GM23248 (cell line): ENCODE measurements around the gene SPATA46. TPM values are rescaled to one million over a fixed set of nuclear protein-coding genes. Genes with fewer than 3 reads are reported as not detected.

Experiments
- DNase-seq: peaks from one replicate; pipeline ENCODE4 v3.0.0-alpha.2; 2015
- H2AFZ ChIP-seq: fragments of 200-600 bp; sonication (generic); 2 replicates; pipeline ENCODE4 v1.6.1; 2016; ENCODE audit warnings: antibody characterized with exemption
- H3F3A ChIP-seq: fragments of 200-600 bp; sonication (generic); 2 replicates; pipeline ENCODE4 v1.6.1; 2016; ENCODE audit warnings: mild to moderate bottlenecking, antibody characterized with exemption, mixed run types; ENCODE audit not compliant: insufficient read depth
- H3K27ac ChIP-seq: fragments of 200-600 bp; sonication (generic); 2 replicates; pipeline ENCODE4 v1.5.1; 2016; ENCODE audit warnings: mild to moderate bottlenecking
- H3K27me3 ChIP-seq: fragments of 200-600 bp; sonication (generic); replicated peaks from 2 replicates; pipeline ENCODE4 v1.6.1; 2016; ENCODE audit warnings: mild to moderate bottlenecking; ENCODE audit not compliant: insufficient read depth
- H3K36me3 ChIP-seq: fragments of 200-600 bp; sonication (generic); 2 replicates; pipeline ENCODE4 v1.6.1; 2016; ENCODE audit warnings: low read depth, mild to moderate bottlenecking
- H3K4me1 ChIP-seq: fragments of 200-600 bp; sonication (generic); 2 replicates; pipeline ENCODE4 v1.6.1; 2016; ENCODE audit warnings: mild to moderate bottlenecking; ENCODE audit not compliant: insufficient read depth
- H3K4me2 ChIP-seq: fragments of 200-600 bp; sonication (generic); one replicate; pipeline ENCODE4 v1.6.1; 2016; ENCODE audit warnings: mild to moderate bottlenecking; ENCODE audit not compliant: unreplicated experiment
- H3K4me3 ChIP-seq: fragments of 200-600 bp; sonication (generic); 2 replicates; pipeline ENCODE4 v1.5.1; 2016; ENCODE audit warnings: mild to moderate bottlenecking
- H3K79me2 ChIP-seq: fragments of 200-600 bp; sonication (generic); 2 replicates; pipeline ENCODE4 v1.6.1; 2016; ENCODE audit warnings: mild to moderate bottlenecking; ENCODE audit not compliant: insufficient read depth
- H3K9ac ChIP-seq: fragments of 200-600 bp; sonication (generic); 2 replicates; pipeline ENCODE4 v1.6.1; 2016; ENCODE audit warnings: mild to moderate bottlenecking
- H3K9me2 ChIP-seq: fragments of 200-600 bp; sonication (generic); 2 replicates; pipeline ENCODE4 v1.6.1; 2016; ENCODE audit warnings: mixed run types, mild to moderate bottlenecking, moderate library complexity; ENCODE audit not compliant: insufficient read depth
- H3K9me3 ChIP-seq: fragments of 200-600 bp; sonication (generic); one replicate; pipeline ENCODE4 v1.6.1; 2017; ENCODE audit warnings: low read depth
- H4K20me1 ChIP-seq: fragments of 200-600 bp; sonication (generic); 2 replicates; pipeline ENCODE4 v1.6.0; 2016; ENCODE audit not compliant: insufficient read depth
- EZH2 ChIP-seq: fragments of 200-600 bp; sonication (generic); IDR thresholded peaks from 2 replicates; pipeline ENCODE4 v1.6.1; 2018; ENCODE audit warnings: antibody characterized with exemption, mild to moderate bottlenecking; ENCODE audit not compliant: insufficient read depth, poor library complexity, severe bottlenecking
- EZH2phosphoT487 ChIP-seq: fragments of 200-600 bp; sonication (generic); IDR thresholded peaks from 2 replicates; pipeline ENCODE4 v1.6.1; 2018; ENCODE audit warnings: antibody characterized with exemption, moderate library complexity, mild to moderate bottlenecking, low read depth; ENCODE audit not compliant: insufficient read depth
- WGBS, 2 experiments: methylation state at CpG; one replicate each; pipeline ENCODE4 v1.1.6; 2015 to 2017; ENCODE audit warnings: low lambda C conversion rate in 2 of 2, low coverage in 1 of 2; ENCODE audit errors: missing lambda C conversion rate in 2 of 2; 5-methylcytosine and 5-hydroxymethylcytosine counted together
- in situ Hi-C: fragments of 300-500 bp; cut with MboI; formaldehyde crosslinking; loops from 2 replicates; pipeline ENCODE4 v1.15.0; 2020
- polyA plus RNA-seq: library from polyadenylated mRNA; unstranded; fragments of >200 nt; fragmentation: Nextera tagmentation; extraction: Ambion mirVana; gene quantifications from 2 replicates; pipeline ENCODE4 v1.2.1, GENCODE V29; 2016
- total RNA-seq: library from RNA; depleted of rRNA; stranded (reverse); fragments of >200 nt; shearing (Covaris generic); gene quantifications from 2 replicates; pipeline ENCODE4 v1.2.3, GENCODE V29; 2014

SPATA46 gene
- total and polyA plus RNA-seq, 2 experiments from 2014 or later = not detected

- Histone ChIP-seq H3K4me3 (no peak overlapping the region), H2AFZ (no peak overlapping the region), H3K36me3 (no peaks in the 10 kb centered on the region), H3K27ac (no peak overlapping the region), H4K20me1 (no peaks in the 10 kb centered on the region), H3K79me2 (no peaks in the 10 kb centered on the region), H3K27me3 (no peaks in the 10 kb centered on the region), H3F3A (no peaks in the 10 kb centered on the region), H3K9ac (no peak overlapping the region), H3K4me2 (no peak overlapping the region), H3K9me2 (no peaks in the 10 kb centered on the region), H3K4me1 (0 out of 2 replicates have a peak, but pooled peaks cover 6% of the 10 kb centered on the region), H3K9me3 (no peaks in the 10 kb centered on the region)
- 67 to 73% methylated on average over 8 of the region's 8 CpGs for WGBS, 2 experiments
- no peak for DNase-seq
- TF ChIP-seq EZH2phosphoT487 (no peak), EZH2 (no peak)
- in situ Hi-C loops = no loop called here
Measured at GRCh38 chr1:162398999-162399580, 22.4 kb upstream of the SPATA46 start.

GRCh38 chr1:162397943-162398560 is 21.4 kb upstream of the SPATA46 start:
- WGBS, 2 experiments = 80 to 86% methylated on average over 3 of the region's 3 CpGs
- Histone ChIP-seq H3F3A (no peaks in the 10 kb centered on the region), H3K4me2 (no peak overlapping the region), H3K4me1 (0 out of 2 replicates have a peak, but pooled peaks cover 4% of the 10 kb centered on the region), H4K20me1 (no peaks in the 10 kb centered on the region), H2AFZ (no peak overlapping the region), H3K9me2 (no peaks in the 10 kb centered on the region), H3K27me3 (no peaks in the 10 kb centered on the region), H3K27ac (no peak overlapping the region), H3K9me3 (no peaks in the 10 kb centered on the region), H3K36me3 (no peaks in the 10 kb centered on the region), H3K9ac (no peak overlapping the region), H3K4me3 (no peak overlapping the region), H3K79me2 (no peaks in the 10 kb centered on the region)
- in situ Hi-C loops = no loop called here
- DNase-seq = no peak
- TF ChIP-seq EZH2phosphoT487 (no peak), EZH2 (no peak)

GRCh38 chr1:162397039-162397448 is 20.4 kb upstream of the SPATA46 start:
- Histone ChIP-seq H3K36me3 (no peaks in the 10 kb centered on the region), H3K4me2 (no peak overlapping the region), H4K20me1 (no peaks in the 10 kb centered on the region), H3K9me2 (no peaks in the 10 kb centered on the region), H3K4me3 (no peak overlapping the region), H3K4me1 (0 out of 2 replicates have a peak, but pooled peaks cover 4% of the 10 kb centered on the region), H3F3A (no peaks in the 10 kb centered on the region), H3K9ac (no peak overlapping the region), H2AFZ (no peak overlapping the region), H3K27ac (no peak overlapping the region), H3K79me2 (no peaks in the 10 kb centered on the region), H3K9me3 (no peaks in the 10 kb centered on the region), H3K27me3 (no peaks in the 10 kb centered on the region)
- 34 to 51% methylated on average over 3 of the region's 3 CpGs for WGBS, 2 experiments
- no peak for TF ChIP-seq EZH2
- no peak for TF ChIP-seq EZH2phosphoT487
- peak; percentile 76 for DNase-seq
- in situ Hi-C loops = no loop called here

GRCh38 chr1:162396201-162396906 is 19.7 kb upstream of the SPATA46 start:
- Histone ChIP-seq H3K4me3 (no peak overlapping the region), H3K9me2 (no peaks in the 10 kb centered on the region), H3K27ac (no peak overlapping the region), H3K36me3 (no peaks in the 10 kb centered on the region), H2AFZ (no peak overlapping the region), H3K9ac (no peak overlapping the region), H3K9me3 (no peaks in the 10 kb centered on the region), H4K20me1 (no peaks in the 10 kb centered on the region), H3K4me1 (0 out of 2 replicates have a peak, but pooled peaks cover 4% of the 10 kb centered on the region), H3K27me3 (no peaks in the 10 kb centered on the region), H3F3A (no peaks in the 10 kb centered on the region), H3K79me2 (no peaks in the 10 kb centered on the region), H3K4me2 (no peak overlapping the region)
- TF ChIP-seq EZH2 (no peak), EZH2phosphoT487 (no peak)
- no peak for DNase-seq
- in situ Hi-C loops = no loop called here
- WGBS, 2 experiments = 62 to 64% methylated on average over 3 of the region's 3 CpGs
